AG09309 (cell line): ENCODE measurements around the gene SLC6A6.
A peak's percentile ranks its signal among the peaks of the same experiment; 100 is the strongest.

Source experiments
- DNase-seq: peaks from one replicate; pipeline ENCODE4 v3.0.0-alpha.2; 2010; ENCODE audit warnings: low read depth
- H3K4me3 ChIP-seq: 2 replicates; pipeline ENCODE4 v1.5.1; 2011; ENCODE audit warnings: mild to moderate bottlenecking, low read depth, low read length, moderate library complexity; ENCODE audit not compliant: control insufficient read depth
- CTCF ChIP-seq: IDR thresholded peaks from 2 replicates; pipeline ENCODE4 v1.5.1; 2011; ENCODE audit warnings: mild to moderate bottlenecking, low read depth, low read length, inconsistent platforms; ENCODE audit not compliant: insufficient read depth, control insufficient read depth; ENCODE audit errors: missing control alignments

Gene SLC6A6

GRCh38 chr3:14402304-14402811, at the start of gene SLC6A6:
Gene SLC6A6 (plus strand): TSS chr3:14402606. CDS start chr3:14443635, 41,029 bp downstream.
- TF ChIP-seq CTCF: peak; percentile 25
- peak within 1 kb of the TSS; percentile 94 for H3K4me3 ChIP-seq
- DNase-seq: peak; percentile 77

DNA sequence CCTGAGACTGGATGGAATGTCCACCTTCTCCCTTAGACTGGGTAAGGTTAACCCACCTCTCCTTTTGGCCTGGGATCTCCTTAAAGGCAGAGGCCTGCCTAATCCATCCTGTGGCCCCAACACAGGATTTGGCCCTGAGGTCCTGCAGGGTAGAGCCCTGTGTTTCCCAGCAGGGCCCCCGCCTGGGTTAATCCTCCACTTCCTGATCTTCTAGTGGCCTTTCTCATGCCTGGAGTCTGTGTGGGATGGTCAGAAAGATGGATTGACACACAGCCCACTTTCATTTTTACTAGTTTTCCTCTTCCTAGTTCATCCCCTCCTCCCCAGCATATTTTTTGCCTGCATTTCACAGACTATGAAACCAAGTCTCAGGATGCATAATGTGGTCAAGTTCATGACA, 48.9 kb upstream of the SLC6A6 start:
- no peak for DNase-seq
- H3K4me3 ChIP-seq: no peak overlapping the region
- no peak for TF ChIP-seq CTCF

DNA sequence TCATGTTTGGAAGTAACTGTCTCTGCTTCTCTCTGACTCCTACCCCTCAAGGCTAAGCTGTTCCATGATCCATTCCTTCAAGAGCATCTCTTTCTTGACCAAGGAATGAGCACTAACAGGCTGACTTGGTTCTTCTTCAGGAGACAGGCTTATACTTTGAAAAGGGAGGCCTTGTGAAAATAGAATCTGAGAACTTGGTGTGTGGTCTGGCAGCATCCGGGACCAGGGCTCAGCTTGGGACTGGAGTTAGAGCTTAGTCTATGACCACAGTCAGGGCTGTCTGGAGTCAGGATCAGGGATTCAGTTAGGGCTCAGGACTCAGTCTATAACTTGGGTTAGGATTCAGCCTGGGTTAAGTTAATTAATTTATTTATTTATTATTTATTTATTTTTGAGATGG, 44.9 kb upstream of the SLC6A6 start:
- no peak for DNase-seq
- no peak overlapping the region for H3K4me3 ChIP-seq
- TF ChIP-seq CTCF: no peak

GRCh38 chr3:14358426-14359211, 43.8 kb upstream of the SLC6A6 start:
- no peak for TF ChIP-seq CTCF
- no peak overlapping the region for H3K4me3 ChIP-seq
- peak; percentile 27 for DNase-seq

DNA sequence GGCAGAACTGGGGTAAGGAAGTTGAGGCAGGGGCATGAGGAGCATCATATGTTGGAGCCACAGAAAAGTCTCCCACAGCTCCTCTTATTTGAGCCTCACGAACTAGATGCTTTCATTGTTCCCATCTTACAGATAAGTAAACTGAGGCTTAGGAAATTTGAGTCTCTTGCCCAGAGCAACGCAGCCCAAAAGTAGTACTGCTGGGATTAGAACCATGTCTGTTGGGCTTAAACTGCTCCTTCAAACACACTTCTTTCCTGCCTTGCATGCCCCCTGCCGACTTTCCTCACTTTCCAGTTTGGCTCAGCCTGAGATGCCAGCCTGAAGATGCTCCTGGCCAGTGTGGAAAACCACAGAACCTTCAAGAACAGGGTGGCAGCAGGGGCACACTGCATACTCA, 43.1 kb upstream of the SLC6A6 start:
- no peak for TF ChIP-seq CTCF
- no peak overlapping the region for H3K4me3 ChIP-seq
- DNase-seq: no peak

DNA sequence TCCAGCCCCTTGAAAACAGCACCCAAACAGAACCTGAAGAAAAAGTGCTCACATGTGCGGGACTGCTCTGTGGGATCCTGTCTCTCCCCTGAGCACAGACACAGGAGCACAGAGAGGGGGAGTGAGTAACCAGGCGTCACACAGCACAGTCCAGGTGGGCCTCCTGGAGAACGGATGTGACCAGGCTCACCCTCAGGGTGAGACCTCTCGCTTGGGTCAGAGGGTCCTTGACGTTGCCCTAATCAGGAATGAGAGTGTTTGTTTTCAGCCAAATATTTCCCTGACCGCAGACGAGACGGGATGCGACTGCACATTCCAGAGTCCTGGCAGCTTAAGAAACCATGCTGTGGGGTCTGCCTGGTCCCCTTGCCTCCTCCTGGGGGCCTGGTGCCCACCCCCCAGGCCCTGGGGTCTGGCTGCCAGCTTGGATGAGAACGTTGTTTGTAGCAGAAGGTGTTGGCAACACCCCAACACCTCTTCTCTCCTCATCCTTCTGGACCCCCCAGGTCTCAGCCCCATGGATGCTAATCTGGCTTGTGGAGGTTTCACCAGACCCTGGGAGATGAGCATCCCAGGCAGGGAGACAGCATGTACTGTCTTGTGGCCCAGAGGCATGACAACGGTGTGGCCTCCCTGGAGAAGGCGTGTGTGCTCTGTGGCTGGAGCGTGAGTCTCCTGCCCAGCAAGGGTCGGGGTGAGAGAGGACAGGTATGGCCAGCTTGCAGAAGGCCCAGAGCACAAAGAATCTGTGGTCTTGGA, 42.1 kb upstream of the SLC6A6 start:
- no peak for DNase-seq

More for the DNA sequence above, 42.1 kb upstream of the SLC6A6 start:
- no peak for TF ChIP-seq CTCF
- no peak overlapping the region for H3K4me3 ChIP-seq
